HUDEP-2 (cell line): ENCODE results near the gene TMF1.

Source experiments
- DNase-seq, 76 experiments: peaks; one replicate each; lab custom pipeline; 2025; ENCODE audit not compliant: unreplicated experiment in 76 of 76; lab: John Stamatoyannopoulos, UW

TMF1 gene

GRCh38 chr3:69082361-69082760, 30.2 kb upstream of the TMF1 start:
- DNase-seq, result no peak

GRCh38 chr3:69081583-69082262, 29.6 kb upstream of the TMF1 start:
- peak in 64 of 76 experiments; percentile 6 to 83 (median 40) for DNase-seq

- DNase-seq, result peak in 74 of 76 experiments; percentile 30 to 94 (median 80)
Observed at GRCh38 chr3:69080233-69080920, 28.2 kb upstream of the TMF1 start, which contains the start of gene UBA3. Gene UBA3 (minus strand): TSS chr3:69080365. CDS start chr3:69080353, 12 bp downstream.

GRCh38 chr3:69079269-69080159, 27.4 kb upstream of the TMF1 start:
- DNase-seq, result peak in 3 of 76 experiments; percentile 7 to 26 (median 12)

GRCh38 chr3:69072928-69073327, 20.8 kb upstream of the TMF1 start:
- DNase-seq, result no peak

GRCh38 chr3:69066121-69066520, 14.0 kb upstream of the TMF1 start:
- DNase-seq, result no peak

- no peak for DNase-seq
Observed at GRCh38 chr3:69065318-69065964, 13.3 kb upstream of the TMF1 start.

GRCh38 chr3:69063636-69064035, 11.5 kb upstream of the TMF1 start:
- no peak for DNase-seq

GRCh38 chr3:69059688-69060087, 7.6 kb upstream of the TMF1 start:
- peak in 1 of 76 experiments; percentile 2 for DNase-seq

GRCh38 chr3:69058947-69059224, 6.8 kb upstream of the TMF1 start:
- DNase-seq, result no peak

GRCh38 chr3:69058180-69058946, 6.2 kb upstream of the TMF1 start:
- DNase-seq, result no peak

GRCh38 chr3:69052472-69052898, 352 bp upstream of the TMF1 start:
- DNase-seq, result no peak

GRCh38 chr3:69048990-69049389, 3.1 kb downstream of the TMF1 start:
- no peak for DNase-seq

- DNase-seq, result no peak
Observed at GRCh38 chr3:69044608-69045007, 7.5 kb downstream of the TMF1 start.

- DNase-seq, result no peak
Observed at GRCh38 chr3:69033470-69033869, 18.7 kb downstream of the TMF1 start.

GRCh38 chr3:69032737-69033136, 19.4 kb downstream of the TMF1 start:
- no peak for DNase-seq

GRCh38 chr3:69032142-69032541, 20.0 kb downstream of the TMF1 start:
- DNase-seq, result no peak

GRCh38 chr3:69031635-69032034, 20.5 kb downstream of the TMF1 start:
- no peak for DNase-seq

- no peak for DNase-seq
Observed at GRCh38 chr3:69020857-69021256, 31.3 kb downstream of the TMF1 start.

GRCh38 chr3:69020424-69020823, 31.7 kb downstream of the TMF1 start:
- no peak for DNase-seq
